ENCODE data around the gene RFTN1.

DNA sequence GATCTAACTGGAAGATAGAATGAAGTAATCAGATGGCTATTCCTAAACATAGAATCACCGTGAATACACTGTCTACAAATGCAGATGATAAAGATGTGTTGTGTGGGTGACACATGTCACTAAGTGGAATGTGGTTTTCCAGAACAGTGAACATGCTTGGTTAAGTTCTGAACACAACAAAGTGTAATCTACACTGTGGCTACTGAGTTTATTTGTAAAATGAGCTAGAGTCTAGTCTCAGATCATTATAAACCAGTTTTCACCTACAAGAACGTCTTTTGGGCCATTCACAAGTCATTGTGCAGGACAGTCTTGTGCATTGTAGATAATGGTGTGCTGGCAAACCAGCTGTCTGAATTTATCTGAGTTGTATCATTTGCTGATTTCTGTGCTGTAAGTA, 213.2 kb downstream of the RFTN1 start:
- no peak for TF ChIP-seq CTCF (conservative IDR thresholded peaks at IDR 0.05; ENCODE audit: low read depth in 2 of 2)
- TF ChIP-seq NANOG (IDR thresholded peaks at IDR 0.05; ENCODE audit: borderline replicate concordance), result no peak
- no peak for TF ChIP-seq POLR2AphosphoS5 (IDR thresholded peaks at IDR 0.05; ENCODE audit: low read depth)
- TF ChIP-seq EZH2 (IDR thresholded peaks at IDR 0.05; ENCODE audit: low read depth, unreplicated experiment), result no peak
- no peak for TF ChIP-seq EZH2phosphoT487 (IDR thresholded peaks at IDR 0.05; ENCODE audit: unreplicated experiment)
- TF ChIP-seq, protein P1, sequence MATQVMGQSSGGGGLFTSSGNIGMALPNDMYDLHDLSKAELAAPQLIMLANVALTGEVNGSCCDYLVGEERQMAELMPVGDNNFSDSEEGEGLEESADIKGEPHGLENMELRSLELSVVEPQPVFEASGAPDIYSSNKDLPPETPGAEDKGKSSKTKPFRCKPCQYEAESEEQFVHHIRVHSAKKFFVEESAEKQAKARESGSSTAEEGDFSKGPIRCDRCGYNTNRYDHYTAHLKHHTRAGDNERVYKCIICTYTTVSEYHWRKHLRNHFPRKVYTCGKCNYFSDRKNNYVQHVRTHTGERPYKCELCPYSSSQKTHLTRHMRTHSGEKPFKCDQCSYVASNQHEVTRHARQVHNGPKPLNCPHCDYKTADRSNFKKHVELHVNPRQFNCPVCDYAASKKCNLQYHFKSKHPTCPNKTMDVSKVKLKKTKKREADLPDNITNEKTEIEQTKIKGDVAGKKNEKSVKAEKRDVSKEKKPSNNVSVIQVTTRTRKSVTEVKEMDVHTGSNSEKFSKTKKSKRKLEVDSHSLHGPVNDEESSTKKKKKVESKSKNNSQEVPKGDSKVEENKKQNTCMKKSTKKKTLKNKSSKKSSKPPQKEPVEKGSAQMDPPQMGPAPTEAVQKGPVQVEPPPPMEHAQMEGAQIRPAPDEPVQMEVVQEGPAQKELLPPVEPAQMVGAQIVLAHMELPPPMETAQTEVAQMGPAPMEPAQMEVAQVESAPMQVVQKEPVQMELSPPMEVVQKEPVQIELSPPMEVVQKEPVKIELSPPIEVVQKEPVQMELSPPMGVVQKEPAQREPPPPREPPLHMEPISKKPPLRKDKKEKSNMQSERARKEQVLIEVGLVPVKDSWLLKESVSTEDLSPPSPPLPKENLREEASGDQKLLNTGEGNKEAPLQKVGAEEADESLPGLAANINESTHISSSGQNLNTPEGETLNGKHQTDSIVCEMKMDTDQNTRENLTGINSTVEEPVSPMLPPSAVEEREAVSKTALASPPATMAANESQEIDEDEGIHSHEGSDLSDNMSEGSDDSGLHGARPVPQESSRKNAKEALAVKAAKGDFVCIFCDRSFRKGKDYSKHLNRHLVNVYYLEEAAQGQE (IDR thresholded peaks at IDR 0.05; ENCODE audit: unreplicated experiment), result no peak
- no peak for TF ChIP-seq STAT1 (IDR thresholded peaks at IDR 0.05; ENCODE audit: unreplicated experiment)
- TF ChIP-seq JUNB (IDR thresholded peaks at IDR 0.05; ENCODE audit: unreplicated experiment), result no peak
- no peak for TF ChIP-seq ETS1 (IDR thresholded peaks at IDR 0.05)
- TF ChIP-seq ZNF331 (CRISPR knock-in tag; IDR thresholded peaks at IDR 0.05; ENCODE audit: low read depth), result no peak
- TF ChIP-seq CREB1 (CRISPR knock-in tag; IDR thresholded peaks at IDR 0.05; ENCODE audit: low read depth), result no peak
- TF ChIP-seq ZNF462 (CRISPR knock-in tag; IDR thresholded peaks at IDR 0.05), result no peak
- no peak for TF ChIP-seq ZNF114 (CRISPR knock-in tag; IDR thresholded peaks at IDR 0.05)

Measured in GM23338 (cell line).